HG03025 (cell line): ENCODE measurements around the gene ENTREP1.
"Not testable (repeated sequence)": the region's sequence is repeated elsewhere in the genome, so short reads cannot be mapped to it uniquely, and the experiment has no call there.

Experiments
- ATAC-seq: cut with Tn5 transposase; IDR thresholded peaks from one replicate; pipeline ENCODE4 v1.9.1; 2021; ENCODE audit warnings: mild to moderate bottlenecking, moderate library complexity; ENCODE audit not compliant: unreplicated experiment, low FRiP score

The ENTREP1 gene

GRCh38 chr9:69397384-69398214 lies 72.6 kb downstream of the ENTREP1 start:
- ATAC-seq: no peak

- ATAC-seq: no peak
Measured at GRCh38 chr9:69400470-69400869, 75.5 kb downstream of the ENTREP1 start.

- ATAC-seq: not testable (repeated sequence)
Measured at GRCh38 chr9:69409936-69410335, 84.9 kb downstream of the ENTREP1 start.

GRCh38 chr9:69411246-69411645 lies 86.2 kb downstream of the ENTREP1 start:
- ATAC-seq: no peak

- ATAC-seq: no peak
Measured at GRCh38 chr9:69411931-69412740, 87.1 kb downstream of the ENTREP1 start.

- no peak for ATAC-seq
Measured at GRCh38 chr9:69412741-69413150, 87.7 kb downstream of the ENTREP1 start.

- no peak for ATAC-seq
Measured at GRCh38 chr9:69420611-69421270, 95.7 kb downstream of the ENTREP1 start.

- peak; percentile 64 for ATAC-seq
Measured at GRCh38 chr9:69421908-69422801, 97.1 kb downstream of the ENTREP1 start.

GRCh38 chr9:69425136-69425801 lies 100.3 kb downstream of the ENTREP1 start:
- ATAC-seq: no peak

GRCh38 chr9:69427286-69427685 lies 102.3 kb downstream of the ENTREP1 start:
- no peak for ATAC-seq

- no peak for ATAC-seq
Measured at GRCh38 chr9:69428017-69428785, 103.2 kb downstream of the ENTREP1 start.

- ATAC-seq: no peak
Measured at GRCh38 chr9:69429281-69429680, 104.3 kb downstream of the ENTREP1 start.

GRCh38 chr9:69430206-69430605 lies 105.2 kb downstream of the ENTREP1 start:
- ATAC-seq: no peak

GRCh38 chr9:69431203-69431602 lies 106.2 kb downstream of the ENTREP1 start:
- no peak for ATAC-seq

GRCh38 chr9:69431777-69432176 lies 106.8 kb downstream of the ENTREP1 start:
- ATAC-seq: no peak

GRCh38 chr9:69432623-69433022 lies 107.6 kb downstream of the ENTREP1 start:
- no peak for ATAC-seq

GRCh38 chr9:69433392-69433791 lies 108.4 kb downstream of the ENTREP1 start:
- no peak for ATAC-seq

GRCh38 chr9:69433968-69434367 lies 109.0 kb downstream of the ENTREP1 start:
- no peak for ATAC-seq

- ATAC-seq: not testable (repeated sequence)
Measured at GRCh38 chr9:69439654-69440053, 114.6 kb downstream of the ENTREP1 start.
